GM23338 (cell line): ENCODE measurements around the gene ACTN2.

Experiments
- EZH2 ChIP-seq: fragments of 200-600 bp; sonication (generic); IDR thresholded peaks from one replicate; pipeline ENCODE4 v1.8.0; 2017; ENCODE audit warnings: antibody characterized with exemption, mild to moderate bottlenecking, low read depth; ENCODE audit not compliant: unreplicated experiment
- EZH2phosphoT487 ChIP-seq: fragments of 200-600 bp; sonication (generic); IDR thresholded peaks from one replicate; pipeline ENCODE4 v1.8.1; 2018; ENCODE audit warnings: antibody characterized with exemption; ENCODE audit not compliant: unreplicated experiment
- JUNB ChIP-seq: IDR thresholded peaks from one replicate; pipeline ENCODE4 v1.6.1; 2016; ENCODE audit warnings: antibody characterized with exemption; ENCODE audit not compliant: unreplicated experiment
- NANOG ChIP-seq: IDR thresholded peaks from 2 replicates; pipeline ENCODE4 v1.6.1; 2016; ENCODE audit warnings: antibody characterized with exemption, borderline replicate concordance
- POLR2AphosphoS5 ChIP-seq: IDR thresholded peaks from 2 replicates; pipeline ENCODE4 v1.6.1; 2016; ENCODE audit warnings: antibody characterized with exemption, low read depth
- TF ChIP-seq, protein P1 (sequence below), 2 experiments: fragments of 200-600 bp in 1 of 2; sonication (generic) in 1 of 2; conservative IDR thresholded peaks; 2 replicates each; pipeline versions ENCODE4 v1.5.1 to v1.6.1; 2016 to 2017; ENCODE audit warnings: antibody characterized with exemption in 2 of 2, low read depth in 2 of 2, mild to moderate bottlenecking in 2 of 2, moderate library complexity in 1 of 2
- TF ChIP-seq, protein P2 (sequence below): fragments of 250-450 bp; sonication (Bioruptor Pico); IDR thresholded peaks from 2 replicates; pipeline ENCODE4 v1.5.0; 2020; ENCODE audit warnings: mild to moderate bottlenecking, moderate library complexity
- TF ChIP-seq, protein P3 (sequence below): IDR thresholded peaks from one replicate; pipeline ENCODE4 v1.6.1; 2018; ENCODE audit warnings: antibody characterized with exemption; ENCODE audit not compliant: unreplicated experiment

DNA sequence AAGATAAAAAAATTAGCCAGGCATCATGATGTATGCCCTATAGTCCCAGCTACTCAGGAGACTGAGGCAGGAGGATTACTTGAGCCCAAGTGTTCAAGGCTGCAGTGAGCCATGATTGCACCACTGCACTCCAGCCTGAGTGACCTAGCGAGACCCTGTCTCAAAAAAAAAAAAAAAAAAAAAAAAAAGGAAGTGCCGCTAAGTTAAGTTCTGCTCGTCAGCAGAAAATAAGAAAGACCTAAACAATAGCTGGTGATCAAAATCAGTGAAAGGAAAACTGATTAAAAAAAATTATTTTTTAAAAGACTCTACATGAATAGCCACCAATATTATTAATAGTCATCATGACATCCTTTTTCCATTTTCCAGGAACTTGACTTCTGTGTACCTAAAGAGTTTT lies 64.6 kb downstream of the ACTN2 start:
- TF ChIP-seq EZH2phosphoT487: no peak
- TF ChIP-seq, protein P1, sequence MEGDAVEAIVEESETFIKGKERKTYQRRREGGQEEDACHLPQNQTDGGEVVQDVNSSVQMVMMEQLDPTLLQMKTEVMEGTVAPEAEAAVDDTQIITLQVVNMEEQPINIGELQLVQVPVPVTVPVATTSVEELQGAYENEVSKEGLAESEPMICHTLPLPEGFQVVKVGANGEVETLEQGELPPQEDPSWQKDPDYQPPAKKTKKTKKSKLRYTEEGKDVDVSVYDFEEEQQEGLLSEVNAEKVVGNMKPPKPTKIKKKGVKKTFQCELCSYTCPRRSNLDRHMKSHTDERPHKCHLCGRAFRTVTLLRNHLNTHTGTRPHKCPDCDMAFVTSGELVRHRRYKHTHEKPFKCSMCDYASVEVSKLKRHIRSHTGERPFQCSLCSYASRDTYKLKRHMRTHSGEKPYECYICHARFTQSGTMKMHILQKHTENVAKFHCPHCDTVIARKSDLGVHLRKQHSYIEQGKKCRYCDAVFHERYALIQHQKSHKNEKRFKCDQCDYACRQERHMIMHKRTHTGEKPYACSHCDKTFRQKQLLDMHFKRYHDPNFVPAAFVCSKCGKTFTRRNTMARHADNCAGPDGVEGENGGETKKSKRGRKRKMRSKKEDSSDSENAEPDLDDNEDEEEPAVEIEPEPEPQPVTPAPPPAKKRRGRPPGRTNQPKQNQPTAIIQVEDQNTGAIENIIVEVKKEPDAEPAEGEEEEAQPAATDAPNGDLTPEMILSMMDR (conservative IDR thresholded peaks at IDR 0.05; ENCODE audit: low read depth in 2 of 2): no peak
- TF ChIP-seq, protein P2, sequence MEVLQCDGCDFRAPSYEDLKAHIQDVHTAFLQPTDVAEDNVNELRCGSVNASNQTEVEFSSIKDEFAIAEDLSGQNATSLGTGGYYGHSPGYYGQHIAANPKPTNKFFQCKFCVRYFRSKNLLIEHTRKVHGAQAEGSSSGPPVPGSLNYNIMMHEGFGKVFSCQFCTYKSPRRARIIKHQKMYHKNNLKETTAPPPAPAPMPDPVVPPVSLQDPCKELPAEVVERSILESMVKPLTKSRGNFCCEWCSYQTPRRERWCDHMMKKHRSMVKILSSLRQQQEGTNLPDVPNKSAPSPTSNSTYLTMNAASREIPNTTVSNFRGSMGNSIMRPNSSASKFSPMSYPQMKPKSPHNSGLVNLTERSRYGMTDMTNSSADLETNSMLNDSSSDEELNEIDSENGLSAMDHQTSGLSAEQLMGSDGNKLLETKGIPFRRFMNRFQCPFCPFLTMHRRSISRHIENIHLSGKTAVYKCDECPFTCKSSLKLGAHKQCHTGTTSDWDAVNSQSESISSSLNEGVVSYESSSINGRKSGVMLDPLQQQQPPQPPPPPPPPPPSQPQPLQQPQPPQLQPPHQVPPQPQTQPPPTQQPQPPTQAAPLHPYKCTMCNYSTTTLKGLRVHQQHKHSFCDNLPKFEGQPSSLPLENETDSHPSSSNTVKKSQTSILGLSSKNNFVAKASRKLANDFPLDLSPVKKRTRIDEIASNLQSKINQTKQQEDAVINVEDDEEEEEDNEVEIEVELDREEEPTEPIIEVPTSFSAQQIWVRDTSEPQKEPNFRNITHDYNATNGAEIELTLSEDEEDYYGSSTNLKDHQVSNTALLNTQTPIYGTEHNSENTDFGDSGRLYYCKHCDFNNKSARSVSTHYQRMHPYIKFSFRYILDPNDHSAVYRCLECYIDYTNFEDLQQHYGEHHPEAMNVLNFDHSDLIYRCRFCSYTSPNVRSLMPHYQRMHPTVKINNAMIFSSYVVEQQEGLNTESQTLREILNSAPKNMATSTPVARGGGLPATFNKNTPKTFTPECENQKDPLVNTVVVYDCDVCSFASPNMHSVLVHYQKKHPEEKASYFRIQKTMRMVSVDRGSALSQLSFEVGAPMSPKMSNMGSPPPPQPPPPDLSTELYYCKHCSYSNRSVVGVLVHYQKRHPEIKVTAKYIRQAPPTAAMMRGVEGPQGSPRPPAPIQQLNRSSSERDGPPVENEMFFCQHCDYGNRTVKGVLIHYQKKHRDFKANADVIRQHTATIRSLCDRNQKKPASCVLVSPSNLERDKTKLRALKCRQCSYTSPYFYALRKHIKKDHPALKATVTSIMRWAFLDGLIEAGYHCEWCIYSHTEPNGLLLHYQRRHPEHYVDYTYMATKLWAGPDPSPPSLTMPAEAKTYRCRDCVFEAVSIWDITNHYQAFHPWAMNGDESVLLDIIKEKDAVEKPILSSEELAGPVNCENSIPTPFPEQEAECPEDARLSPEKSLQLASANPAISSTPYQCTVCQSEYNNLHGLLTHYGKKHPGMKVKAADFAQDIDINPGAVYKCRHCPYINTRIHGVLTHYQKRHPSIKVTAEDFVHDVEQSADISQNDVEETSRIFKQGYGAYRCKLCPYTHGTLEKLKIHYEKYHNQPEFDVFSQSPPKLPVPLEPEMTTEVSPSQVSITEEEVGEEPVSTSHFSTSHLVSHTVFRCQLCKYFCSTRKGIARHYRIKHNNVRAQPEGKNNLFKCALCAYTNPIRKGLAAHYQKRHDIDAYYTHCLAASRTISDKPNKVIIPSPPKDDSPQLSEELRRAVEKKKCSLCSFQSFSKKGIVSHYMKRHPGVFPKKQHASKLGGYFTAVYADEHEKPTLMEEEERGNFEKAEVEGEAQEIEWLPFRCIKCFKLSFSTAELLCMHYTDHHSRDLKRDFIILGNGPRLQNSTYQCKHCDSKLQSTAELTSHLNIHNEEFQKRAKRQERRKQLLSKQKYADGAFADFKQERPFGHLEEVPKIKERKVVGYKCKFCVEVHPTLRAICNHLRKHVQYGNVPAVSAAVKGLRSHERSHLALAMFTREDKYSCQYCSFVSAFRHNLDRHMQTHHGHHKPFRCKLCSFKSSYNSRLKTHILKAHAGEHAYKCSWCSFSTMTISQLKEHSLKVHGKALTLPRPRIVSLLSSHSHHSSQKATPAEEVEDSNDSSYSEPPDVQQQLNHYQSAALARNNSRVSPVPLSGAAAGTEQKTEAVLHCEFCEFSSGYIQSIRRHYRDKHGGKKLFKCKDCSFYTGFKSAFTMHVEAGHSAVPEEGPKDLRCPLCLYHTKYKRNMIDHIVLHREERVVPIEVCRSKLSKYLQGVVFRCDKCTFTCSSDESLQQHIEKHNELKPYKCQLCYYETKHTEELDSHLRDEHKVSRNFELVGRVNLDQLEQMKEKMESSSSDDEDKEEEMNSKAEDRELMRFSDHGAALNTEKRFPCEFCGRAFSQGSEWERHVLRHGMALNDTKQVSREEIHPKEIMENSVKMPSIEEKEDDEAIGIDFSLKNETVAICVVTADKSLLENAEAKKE (CRISPR knock-in tag): no peak
- TF ChIP-seq, protein P3, sequence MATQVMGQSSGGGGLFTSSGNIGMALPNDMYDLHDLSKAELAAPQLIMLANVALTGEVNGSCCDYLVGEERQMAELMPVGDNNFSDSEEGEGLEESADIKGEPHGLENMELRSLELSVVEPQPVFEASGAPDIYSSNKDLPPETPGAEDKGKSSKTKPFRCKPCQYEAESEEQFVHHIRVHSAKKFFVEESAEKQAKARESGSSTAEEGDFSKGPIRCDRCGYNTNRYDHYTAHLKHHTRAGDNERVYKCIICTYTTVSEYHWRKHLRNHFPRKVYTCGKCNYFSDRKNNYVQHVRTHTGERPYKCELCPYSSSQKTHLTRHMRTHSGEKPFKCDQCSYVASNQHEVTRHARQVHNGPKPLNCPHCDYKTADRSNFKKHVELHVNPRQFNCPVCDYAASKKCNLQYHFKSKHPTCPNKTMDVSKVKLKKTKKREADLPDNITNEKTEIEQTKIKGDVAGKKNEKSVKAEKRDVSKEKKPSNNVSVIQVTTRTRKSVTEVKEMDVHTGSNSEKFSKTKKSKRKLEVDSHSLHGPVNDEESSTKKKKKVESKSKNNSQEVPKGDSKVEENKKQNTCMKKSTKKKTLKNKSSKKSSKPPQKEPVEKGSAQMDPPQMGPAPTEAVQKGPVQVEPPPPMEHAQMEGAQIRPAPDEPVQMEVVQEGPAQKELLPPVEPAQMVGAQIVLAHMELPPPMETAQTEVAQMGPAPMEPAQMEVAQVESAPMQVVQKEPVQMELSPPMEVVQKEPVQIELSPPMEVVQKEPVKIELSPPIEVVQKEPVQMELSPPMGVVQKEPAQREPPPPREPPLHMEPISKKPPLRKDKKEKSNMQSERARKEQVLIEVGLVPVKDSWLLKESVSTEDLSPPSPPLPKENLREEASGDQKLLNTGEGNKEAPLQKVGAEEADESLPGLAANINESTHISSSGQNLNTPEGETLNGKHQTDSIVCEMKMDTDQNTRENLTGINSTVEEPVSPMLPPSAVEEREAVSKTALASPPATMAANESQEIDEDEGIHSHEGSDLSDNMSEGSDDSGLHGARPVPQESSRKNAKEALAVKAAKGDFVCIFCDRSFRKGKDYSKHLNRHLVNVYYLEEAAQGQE: no peak
- no peak for TF ChIP-seq EZH2
- TF ChIP-seq POLR2AphosphoS5: no peak
- no peak for TF ChIP-seq JUNB
- TF ChIP-seq NANOG: no peak
